ENCODE data around the gene TADA2B. TPM values are rescaled to one million over a fixed set of nuclear protein-coding genes. Genes with fewer than 3 reads are reported as not detected.

The TADA2B gene
- total and polyA plus RNA-seq, 9 of the 15 experiments (the other 6 are each of a cell fraction or from before 2014, with no cell fraction given) = 0.55 to 12.2 (median 7.5) TPM

DNA sequence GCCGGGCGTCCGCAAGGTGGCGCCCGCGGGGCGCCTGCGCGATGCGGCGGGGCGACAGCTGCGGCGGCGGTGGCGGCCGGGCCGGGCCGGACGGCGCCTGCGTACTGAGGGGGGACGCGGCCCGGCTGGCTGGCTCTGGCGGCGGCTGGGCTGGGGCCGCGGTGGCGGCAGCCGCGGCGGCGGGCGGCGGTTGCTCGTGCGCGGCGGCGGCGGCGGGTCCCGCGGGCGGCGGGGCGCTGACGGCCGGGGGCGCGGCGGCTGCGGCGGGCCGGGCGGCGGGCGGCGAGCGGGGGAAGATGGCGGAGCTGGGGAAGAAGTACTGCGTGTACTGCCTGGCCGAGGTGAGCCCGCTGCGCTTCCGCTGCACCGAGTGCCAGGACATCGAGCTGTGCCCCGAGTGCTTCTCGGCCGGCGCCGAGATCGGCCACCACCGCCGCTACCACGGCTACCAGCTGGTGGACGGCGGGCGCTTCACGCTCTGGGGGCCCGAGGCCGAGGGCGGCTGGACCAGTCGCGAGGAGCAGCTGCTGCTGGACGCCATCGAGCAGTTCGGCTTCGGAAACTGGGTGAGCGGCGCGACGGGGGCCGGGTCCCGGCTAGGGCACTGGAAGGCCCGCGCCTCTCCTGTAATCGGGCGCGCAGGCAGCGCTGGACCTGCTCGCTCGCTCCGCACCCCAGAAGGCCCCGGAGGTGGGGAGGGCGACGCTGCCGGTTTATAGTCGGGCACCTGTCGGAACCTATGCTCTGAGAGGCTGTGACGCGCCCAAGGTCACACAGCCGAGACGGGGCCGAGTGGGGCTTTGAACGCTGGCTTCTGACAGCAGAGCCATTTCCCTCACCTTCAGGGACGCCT, at the start of gene TADA2B (continued):
- TF ChIP-seq PHF21A (IDR thresholded peaks at IDR 0.05; ENCODE audit: borderline replicate concordance, low read depth) (no peak), TRIM24 (IDR thresholded peaks at IDR 0.05) (no peak), ZBTB33 (CRISPR knock-in tag; IDR thresholded peaks at IDR 0.05) (no peak), PKNOX1 (IDR thresholded peaks at IDR 0.05) (no peak), GTF2E2 (tag; IDR thresholded peaks at IDR 0.05) (no peak), ARNT (IDR thresholded peaks at IDR 0.05) (no peak), LARP7 (IDR thresholded peaks at IDR 0.05) (peak; percentile 18; the same call in 1 of the 2 replicates), CTCF (IDR thresholded peaks at IDR 0.05 in 2 of 3, conservative IDR thresholded peaks at IDR 0.05 in 1 of 3; ENCODE audit: insufficient read depth in 2 of 3, low read depth in 1 of 3, low read length in 3 of 3) (peak in 2 of 3 experiments; percentile 53 to 58; a peak in 3 of 6 replicates), KLF1 (tag; IDR thresholded peaks at IDR 0.05) (no peak), MED1 (CRISPR knock-in tag; IDR thresholded peaks at IDR 0.05; ENCODE audit: borderline replicate concordance) (no peak), GATA2 (CRISPR knock-in tag; IDR thresholded peaks at IDR 0.05) (no peak), NRF1 (conservative IDR thresholded peaks at IDR 0.05 in 1 of 2, IDR thresholded peaks at IDR 0.05 in 1 of 2) (peak; percentile 17 to 37; a peak in 2 of 4 replicates), TAF7 (tag; IDR thresholded peaks at IDR 0.05) (0 out of 2 replicates have a peak, but pooled peaks have one; percentile 10), MYNN (IDR thresholded peaks at IDR 0.05) (no peak), MYNN (CRISPR knock-in tag; IDR thresholded peaks at IDR 0.05) (no peak), SRSF7 (optimal IDR thresholded peaks at IDR 0.05; ENCODE audit: low read depth, low read length) (peak; percentile 47), KDM2B (CRISPR knock-in tag; IDR thresholded peaks at IDR 0.05) (no peak), CCNT2 (IDR thresholded peaks at IDR 0.05; ENCODE audit: borderline replicate concordance, extremely low read depth, insufficient read length, low read depth, low read length) (peak; percentile 32), SOX6 (IDR thresholded peaks at IDR 0.05) (no peak), ZNF436 (CRISPR knock-in tag; IDR thresholded peaks at IDR 0.05) (no peak)
- TF ChIP-seq, protein P1, sequence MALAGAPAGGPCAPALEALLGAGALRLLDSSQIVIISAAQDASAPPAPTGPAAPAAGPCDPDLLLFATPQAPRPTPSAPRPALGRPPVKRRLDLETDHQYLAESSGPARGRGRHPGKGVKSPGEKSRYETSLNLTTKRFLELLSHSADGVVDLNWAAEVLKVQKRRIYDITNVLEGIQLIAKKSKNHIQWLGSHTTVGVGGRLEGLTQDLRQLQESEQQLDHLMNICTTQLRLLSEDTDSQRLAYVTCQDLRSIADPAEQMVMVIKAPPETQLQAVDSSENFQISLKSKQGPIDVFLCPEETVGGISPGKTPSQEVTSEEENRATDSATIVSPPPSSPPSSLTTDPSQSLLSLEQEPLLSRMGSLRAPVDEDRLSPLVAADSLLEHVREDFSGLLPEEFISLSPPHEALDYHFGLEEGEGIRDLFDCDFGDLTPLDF (CRISPR knock-in tag; IDR thresholded peaks at IDR 0.05) = no peak
- TF ChIP-seq, protein P2, sequence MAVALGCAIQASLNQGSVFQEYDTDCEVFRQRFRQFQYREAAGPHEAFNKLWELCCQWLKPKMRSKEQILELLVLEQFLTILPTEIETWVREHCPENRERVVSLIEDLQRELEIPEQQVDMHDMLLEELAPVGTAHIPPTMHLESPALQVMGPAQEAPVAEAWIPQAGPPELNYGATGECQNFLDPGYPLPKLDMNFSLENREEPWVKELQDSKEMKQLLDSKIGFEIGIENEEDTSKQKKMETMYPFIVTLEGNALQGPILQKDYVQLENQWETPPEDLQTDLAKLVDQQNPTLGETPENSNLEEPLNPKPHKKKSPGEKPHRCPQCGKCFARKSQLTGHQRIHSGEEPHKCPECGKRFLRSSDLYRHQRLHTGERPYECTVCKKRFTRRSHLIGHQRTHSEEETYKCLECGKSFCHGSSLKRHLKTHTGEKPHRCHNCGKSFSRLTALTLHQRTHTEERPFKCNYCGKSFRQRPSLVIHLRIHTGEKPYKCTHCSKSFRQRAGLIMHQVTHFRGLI (CRISPR knock-in tag; IDR thresholded peaks at IDR 0.05) = no peak

All from K562 (cell line).